Common myeloid progenitor, CD34-positive (primary cell): ENCODE results near the gene HEATR5A.
"Not testable (repeated sequence)": the region's sequence is repeated elsewhere in the genome, so short reads cannot be mapped to it uniquely, and the experiment has no call there.

Source experiments
- CTCF ChIA-PET: fragments of 350-600 bp; sonication (Branson Sonifier 250); formaldehyde crosslinking; loops from one replicate; lab custom pipeline; 2021; ENCODE audit warnings: antibody characterized with exemption; lab: Charles Lee
- POLR2A ChIA-PET: fragments of 350-600 bp; sonication (Branson Sonifier 250); formaldehyde crosslinking; loops from one replicate; lab custom pipeline; 2021; ENCODE audit warnings: antibody characterized with exemption; lab: Charles Lee
- DNase-seq, 3 donors: peaks; one replicate each; pipeline versions ENCODE4 v3.0.0 to v3.0.0-alpha.2; 2013
- H3K27ac ChIP-seq, 2 experiments: 1 replicate in 1 of 2; 2 replicates in 1 of 2; pipeline ENCODE4 v1.7.0; 2013; ENCODE audit warnings: inconsistent platforms in 2 of 2, low read length in 2 of 2, mild to moderate bottlenecking in 2 of 2, low read depth in 1 of 2, moderate library complexity in 1 of 2; ENCODE audit not compliant: severe bottlenecking in 2 of 2, insufficient read depth in 1 of 2, poor library complexity in 1 of 2
- H3K27me3 ChIP-seq, 5 experiments: replicated peaks in 2 of 5; 1 replicate in 3 of 5; 2 replicates in 2 of 5; pipeline versions ENCODE4 v1.6.1 to v1.7.0; 2013; ENCODE audit warnings: low read length in 4 of 5, mild to moderate bottlenecking in 2 of 5, moderate library complexity in 2 of 5, inconsistent platforms in 1 of 5; ENCODE audit not compliant: insufficient read depth in 5 of 5, control insufficient read depth in 4 of 5
- H3K36me3 ChIP-seq, 4 experiments: 1 replicate in 2 of 4; 2 replicates in 2 of 4; pipeline versions ENCODE4 v1.6.1 to v1.7.0; 2013; ENCODE audit warnings: low read length in 3 of 4, control low read depth in 1 of 4, mild to moderate bottlenecking in 1 of 4; ENCODE audit not compliant: control insufficient read depth in 4 of 4, insufficient read depth in 4 of 4
- H3K4me1 ChIP-seq, 4 experiments: 1 replicate in 3 of 4; 2 replicates in 1 of 4; pipeline versions ENCODE4 v1.6.1 to v1.7.1; 2013; ENCODE audit warnings: low read length in 3 of 4, mild to moderate bottlenecking in 3 of 4, control low read depth in 1 of 4, inconsistent platforms in 1 of 4, moderate library complexity in 1 of 4; ENCODE audit not compliant: control insufficient read depth in 4 of 4, insufficient read depth in 4 of 4; ENCODE audit errors: control extremely low read depth in 1 of 4
- H3K4me3 ChIP-seq, 7 experiments: 1 replicate in 4 of 7; 2 replicates in 3 of 7; pipeline versions ENCODE4 v1.5.1 to v1.7.0; 2013; ENCODE audit warnings: mild to moderate bottlenecking in 7 of 7, low read length in 6 of 7, moderate library complexity in 6 of 7, inconsistent platforms in 2 of 7, low read depth in 2 of 7, control low read depth in 1 of 7; ENCODE audit not compliant: insufficient read depth in 4 of 7, control insufficient read depth in 1 of 7; ENCODE audit errors: extremely low read depth in 1 of 7
- H3K9me3 ChIP-seq, 5 experiments: 1 replicate in 4 of 5; 2 replicates in 1 of 5; pipeline versions ENCODE4 v1.6.1 to v1.7.1; 2013; ENCODE audit warnings: low read length in 4 of 5, mild to moderate bottlenecking in 2 of 5, inconsistent platforms in 1 of 5, low read depth in 1 of 5, moderate library complexity in 1 of 5; ENCODE audit not compliant: control insufficient read depth in 4 of 5, insufficient read depth in 2 of 5; ENCODE audit errors: control extremely low read depth in 1 of 5
- WGBS: methylation state at CpG from one replicate; pipeline ENCODE4 v1.1.5; 2013; ENCODE audit not compliant: insufficient coverage; 5-methylcytosine and 5-hydroxymethylcytosine counted together

The HEATR5A gene

DNA sequence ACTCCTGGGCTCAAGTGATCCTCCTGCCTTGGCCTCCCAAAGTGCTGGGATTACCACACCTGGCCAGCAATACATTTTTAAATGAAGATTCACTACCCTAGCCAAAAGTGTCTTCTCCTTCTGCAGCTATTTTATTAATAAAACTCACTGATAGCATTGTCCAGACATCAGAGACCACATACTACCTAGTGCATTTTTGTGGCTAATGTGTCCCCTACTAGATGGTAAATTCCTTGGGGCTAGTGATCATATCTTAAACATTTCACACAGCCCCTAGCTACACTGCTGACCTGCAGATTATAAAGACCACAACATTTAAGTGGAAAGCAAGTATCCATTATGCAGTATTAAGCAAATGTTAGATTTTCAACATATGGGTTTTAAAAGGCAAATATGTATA lies 19.9 kb upstream of the HEATR5A start:
- Histone ChIP-seq H3K9me3 (no peaks in the 10 kb centered on the region), H3K4me1 (no peaks in the 10 kb centered on the region), H3K4me3 (no peak overlapping the region), H3K36me3 (peaks cover 0 to 5% (median 0%) of the 10 kb centered on the region in 4 experiments), H3K27me3 (no peaks in the 10 kb centered on the region), H3K27ac (no peak overlapping the region)
- no peak for DNase-seq
- CTCF ChIA-PET: no interaction called here
- POLR2A ChIA-PET: no interaction called here

DNA sequence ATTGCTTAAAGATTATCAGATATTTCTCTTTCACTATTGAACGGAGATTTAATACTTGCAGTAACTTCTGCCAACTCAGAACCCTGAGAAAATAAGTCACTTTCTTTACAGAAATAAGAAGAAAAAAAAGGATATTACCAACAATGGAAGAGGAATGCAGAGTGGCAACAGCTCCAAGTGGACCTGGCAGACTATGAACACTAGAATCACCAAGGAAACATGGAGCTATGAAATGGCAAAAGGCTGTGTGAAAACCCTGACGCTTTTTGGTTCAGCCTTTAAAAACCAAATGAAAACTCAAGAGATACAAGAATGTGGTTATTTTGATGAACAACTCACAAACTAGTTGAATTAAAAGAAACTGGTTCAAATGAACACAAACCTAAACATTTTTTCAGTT lies 19.2 kb upstream of the HEATR5A start:
- ChIA-PET CTCF (no interaction called here), POLR2A (no interaction called here)
- no peaks in the 10 kb centered on the region for H3K9me3 ChIP-seq
- no peak overlapping the region for H3K4me3 ChIP-seq
- 100% methylated on average over 2 of the region's 2 CpGs for WGBS
- H3K27ac ChIP-seq: no peak overlapping the region
- no peaks in the 10 kb centered on the region for H3K4me1 ChIP-seq
- H3K36me3 ChIP-seq: peaks cover 0 to 5% (median 0%) of the 10 kb centered on the region in 4 experiments
- DNase-seq: no peak
- H3K27me3 ChIP-seq: no peaks in the 10 kb centered on the region

DNA sequence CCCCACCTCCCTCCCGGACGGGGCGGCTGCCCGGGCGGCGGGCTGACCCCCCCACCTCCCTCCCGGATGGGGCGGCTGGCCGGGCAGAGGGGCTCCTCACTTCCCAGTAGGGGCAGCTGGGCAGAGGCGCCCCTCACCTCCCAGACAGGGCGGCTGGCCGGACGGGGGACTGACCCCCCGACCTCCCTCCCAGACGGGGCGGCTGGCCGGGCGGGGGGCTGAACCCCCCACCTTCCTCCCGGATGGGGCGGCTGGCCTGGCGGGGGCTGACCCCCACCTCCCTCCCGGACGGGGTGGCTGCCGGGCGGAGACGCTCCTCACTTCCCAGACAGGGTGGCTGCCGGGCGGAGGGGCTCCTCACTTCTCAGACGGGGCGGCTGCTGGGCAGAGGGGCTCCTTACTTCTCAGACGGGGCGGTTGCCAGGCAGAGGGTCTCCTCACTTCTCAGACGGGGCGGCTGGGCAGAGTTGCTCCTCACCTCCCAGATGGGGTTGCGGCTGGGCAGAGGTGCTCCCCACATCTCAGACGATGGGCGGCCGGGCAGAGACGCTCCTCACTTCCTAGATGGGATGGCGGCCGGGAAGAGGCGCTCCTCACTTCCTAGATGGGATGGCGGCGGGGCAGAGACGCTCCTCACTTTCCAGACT lies 16.8 kb upstream of the HEATR5A start:
- POLR2A ChIA-PET, H3K4me1 ChIP-seq, DNase-seq, H3K36me3 ChIP-seq, H3K27ac ChIP-seq, H3K27me3 ChIP-seq, H3K4me3 ChIP-seq, H3K9me3 ChIP-seq: not testable (repeated sequence)
- CTCF ChIA-PET: interaction anchor here (0.6 kb wide), 1 partner anchor 326 kb away, joined by 3 read pairs; no protein-coding TSS in a partner anchor
- 80% methylated on average over 2 of the region's 45 CpGs for WGBS

DNA sequence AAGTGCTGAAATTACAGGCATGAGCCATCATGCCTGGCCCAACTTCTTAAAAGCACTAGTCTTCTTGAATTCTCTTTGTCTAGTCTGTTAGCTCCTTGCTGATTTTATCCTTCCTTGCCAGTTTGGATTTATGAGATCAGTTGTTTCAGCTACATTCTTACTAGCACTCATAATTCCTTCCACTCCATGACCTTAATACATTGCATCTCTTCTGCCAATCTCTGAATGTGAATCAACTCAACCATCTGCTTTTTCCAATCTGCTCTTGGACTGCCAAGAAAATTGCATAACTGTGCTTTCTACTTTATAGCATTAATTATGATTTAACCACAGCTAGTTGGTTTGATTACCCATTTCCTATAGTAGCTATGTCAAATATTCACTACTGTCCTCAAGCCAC lies 14.9 kb upstream of the HEATR5A start:
- ChIA-PET CTCF (interaction anchor here (2.6 kb wide), 1 partner anchor 14 kb away, joined by 9 read pairs; no protein-coding TSS in a partner anchor), POLR2A (no interaction called here)
- no peak for DNase-seq
- no peak overlapping the region for H3K27ac ChIP-seq
- no peaks in the 10 kb centered on the region for H3K4me1 ChIP-seq
- peaks cover 0 to 13% (median 5%) of the 10 kb centered on the region in 5 experiments for H3K9me3 ChIP-seq
- peaks cover 0 to 14% (median 3%) of the 10 kb centered on the region in 4 experiments for H3K36me3 ChIP-seq
- no peaks in the 10 kb centered on the region for H3K27me3 ChIP-seq
- H3K4me3 ChIP-seq: no peak overlapping the region

DNA sequence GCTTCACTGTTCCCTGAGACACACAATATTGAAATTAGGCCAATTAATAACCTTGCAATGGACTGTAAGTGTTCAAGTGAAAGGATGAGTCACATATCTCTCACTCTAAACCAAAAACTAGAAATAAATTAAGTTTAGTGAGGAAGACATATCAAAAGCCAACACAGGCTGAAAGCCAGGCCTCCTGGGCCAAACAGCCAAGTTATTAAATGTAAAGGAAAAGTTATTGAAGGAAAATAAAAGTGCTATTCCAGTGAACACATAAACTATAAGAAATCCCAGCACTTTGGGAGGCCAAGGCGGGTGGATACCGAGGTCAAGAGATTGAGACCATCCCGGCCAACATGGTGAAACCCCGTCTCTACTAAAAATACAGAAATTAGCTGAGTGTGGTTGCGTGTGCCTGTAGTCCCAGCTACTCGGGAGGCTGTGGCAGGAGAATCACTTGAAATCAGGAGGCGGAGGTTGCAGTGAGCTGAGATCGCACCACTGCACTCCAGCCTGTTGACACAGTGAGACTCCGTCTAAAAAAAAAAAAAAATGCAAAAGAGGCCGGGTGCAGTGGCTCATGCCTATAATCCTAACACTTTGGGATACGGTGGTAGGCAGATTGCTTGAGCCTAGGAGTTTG lies 10.4 kb upstream of the HEATR5A start:
- Histone ChIP-seq H3K27ac (no peak overlapping the region), H3K9me3 (peaks cover 0 to 13% (median 5%) of the 10 kb centered on the region in 5 experiments), H3K4me3 (no peak overlapping the region), H3K27me3 (no peaks in the 10 kb centered on the region), H3K4me1 (no peaks in the 10 kb centered on the region), H3K36me3 (peaks cover 0 to 14% (median 2%) of the 10 kb centered on the region in 4 experiments)
- ChIA-PET CTCF (no interaction called here), POLR2A (no interaction called here)
- 97% methylated on average over 8 of the region's 11 CpGs for WGBS
- no peak for DNase-seq

DNA sequence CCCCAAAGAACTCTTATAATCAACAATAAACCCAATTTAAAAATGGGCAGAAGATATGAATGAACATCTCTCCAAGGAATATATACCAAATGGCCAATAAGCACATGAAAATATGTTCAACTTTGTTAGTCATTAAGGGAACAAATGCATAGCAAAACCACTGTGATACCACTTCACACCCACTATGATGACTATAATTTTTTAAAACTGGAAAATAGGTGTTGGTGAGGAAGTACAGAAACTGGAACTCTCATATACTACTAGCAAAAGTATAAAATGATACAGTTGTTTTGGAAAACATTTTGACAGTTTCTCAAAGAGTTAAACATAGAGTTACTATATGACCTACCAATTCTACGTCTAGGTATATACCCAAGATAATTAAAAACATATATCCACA lies 9.4 kb upstream of the HEATR5A start:
- ChIA-PET CTCF (no interaction called here), POLR2A (no interaction called here)
- Histone ChIP-seq H3K27ac (no peak overlapping the region), H3K36me3 (peaks cover 0 to 14% (median 2%) of the 10 kb centered on the region in 4 experiments), H3K27me3 (no peaks in the 10 kb centered on the region), H3K4me1 (no peaks in the 10 kb centered on the region), H3K4me3 (no peak overlapping the region), H3K9me3 (peaks cover 0 to 13% (median 5%) of the 10 kb centered on the region in 5 experiments)
- no peak for DNase-seq
- 83% methylated on average over 1 of the region's 1 CpG for WGBS

DNA sequence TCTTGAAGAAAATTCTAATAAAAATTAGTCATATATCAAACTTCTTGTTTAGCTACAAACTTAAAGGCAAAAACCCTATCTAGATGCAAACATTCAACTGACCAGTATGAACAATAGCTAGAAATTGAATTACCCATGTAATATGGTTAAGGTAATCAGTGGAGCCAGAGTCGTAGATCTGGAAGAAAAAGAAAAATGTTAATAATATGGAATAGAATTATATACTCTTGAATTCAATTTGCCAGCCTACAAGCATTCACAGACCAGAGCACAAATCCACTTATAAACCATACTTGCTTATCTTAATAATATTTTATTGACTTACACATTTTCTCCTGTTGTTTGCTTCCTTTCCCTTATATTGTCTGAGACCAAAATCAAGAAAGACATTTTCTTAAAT lies 7.7 kb upstream of the HEATR5A start:
- no peaks in the 10 kb centered on the region for H3K4me1 ChIP-seq
- no peaks in the 10 kb centered on the region for H3K27me3 ChIP-seq
- peaks cover 0 to 12% (median 5%) of the 10 kb centered on the region in 5 experiments for H3K9me3 ChIP-seq
- ChIA-PET CTCF (no interaction called here), POLR2A (no interaction called here)
- WGBS: no CpG with 5 or more reads among the region's 1 CpG
- DNase-seq: no peak
- no peak overlapping the region for H3K27ac ChIP-seq
- no peak overlapping the region for H3K4me3 ChIP-seq
- peaks cover 0 to 14% (median 4%) of the 10 kb centered on the region in 4 experiments for H3K36me3 ChIP-seq
